Activated T-cell treated with anti-CD3 and anti-CD28 coated beads, Interleukin-2, amount 50 U/mL, for 4 hours (primary cell): ENCODE data around the gene IFITM10. TPM values are rescaled to one million over a fixed set of nuclear protein-coding genes. Genes with fewer than 3 reads are reported as not detected.
A peak's percentile ranks its signal among the peaks of the same experiment; 100 is the strongest.
"Not testable (repeated sequence)": the region's sequence is repeated elsewhere in the genome, so short reads cannot be mapped to it uniquely, and the experiment has no call there.

Experiments
- ATAC-seq, 2 donors: fragments of 200-7000 bp; cut with Tn5 transposase; one replicate each; pipeline ENCODE4 v1.10.0; 2021
- DNase-seq: peaks from one replicate; pipeline ENCODE4 v3.0.0-alpha.2; 2020
- H3K27me3 Mint-ChIP-seq: one replicate; pipeline ENCODE4 v1.8.0; 2021; ENCODE audit warnings: low read depth, mixed read lengths
- H3K36me3 Mint-ChIP-seq: one replicate; pipeline ENCODE4 v1.8.0; 2022; ENCODE audit warnings: mixed read lengths; ENCODE audit not compliant: insufficient read depth
- H3K4me1 Mint-ChIP-seq: one replicate; pipeline ENCODE4 v1.8.0; 2021; ENCODE audit warnings: low read depth, mixed read lengths
- H3K4me3 Mint-ChIP-seq: one replicate; pipeline ENCODE4 v1.8.0; 2021; ENCODE audit warnings: mild to moderate bottlenecking, moderate library complexity, mixed read lengths
- H3K9me3 Mint-ChIP-seq: one replicate; pipeline ENCODE4 v1.8.0; 2021; ENCODE audit warnings: mixed read lengths
- total RNA-seq, 3 donors: library from RNA; stranded (reverse); gene quantifications; one replicate each; pipeline ENCODE4 v1.2.1, GENCODE V29; 2021

The IFITM10 gene
- total RNA-seq, 3 donors from 2014 or later: 0.33 to 0.53 (median 0.33) TPM

DNA sequence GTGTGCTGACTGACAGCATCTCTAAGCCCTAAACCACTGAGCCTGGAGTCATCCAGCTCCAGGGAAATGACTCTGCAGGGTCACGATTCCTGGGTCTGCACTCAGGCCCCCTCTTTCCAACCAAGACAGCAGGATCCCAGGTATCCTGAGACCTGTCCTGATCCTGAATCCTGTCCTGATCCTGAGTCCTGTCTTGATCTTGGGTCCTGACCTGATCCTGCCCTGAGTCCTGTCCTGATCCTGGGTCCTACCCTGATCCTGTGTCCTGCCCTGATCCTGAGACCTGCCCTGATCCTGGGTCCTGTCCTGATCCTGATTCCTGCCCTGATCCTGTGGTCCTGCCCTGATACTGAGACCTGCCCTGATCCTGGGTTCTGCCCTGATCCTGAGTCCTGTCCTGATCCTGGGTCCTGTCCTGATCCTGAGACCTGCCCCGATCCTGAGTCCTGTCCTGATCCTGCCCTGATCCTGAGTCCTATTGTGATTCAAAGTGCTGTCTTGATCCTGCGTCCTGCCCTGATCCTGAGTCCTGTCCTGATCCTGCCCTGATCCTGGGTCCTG lies 54.8 kb downstream of the IFITM10 start:
- DNase-seq (no peak), ATAC-seq (no peak)
- Mint-ChIP-seq H3K4me3 (no peak overlapping the region), H3K9me3 (no peaks in the 10 kb centered on the region), H3K4me1 (peaks cover 8% of the 10 kb centered on the region), H3K36me3 (no peaks in the 10 kb centered on the region), H3K27me3 (peaks cover 23% of the 10 kb centered on the region)

DNA sequence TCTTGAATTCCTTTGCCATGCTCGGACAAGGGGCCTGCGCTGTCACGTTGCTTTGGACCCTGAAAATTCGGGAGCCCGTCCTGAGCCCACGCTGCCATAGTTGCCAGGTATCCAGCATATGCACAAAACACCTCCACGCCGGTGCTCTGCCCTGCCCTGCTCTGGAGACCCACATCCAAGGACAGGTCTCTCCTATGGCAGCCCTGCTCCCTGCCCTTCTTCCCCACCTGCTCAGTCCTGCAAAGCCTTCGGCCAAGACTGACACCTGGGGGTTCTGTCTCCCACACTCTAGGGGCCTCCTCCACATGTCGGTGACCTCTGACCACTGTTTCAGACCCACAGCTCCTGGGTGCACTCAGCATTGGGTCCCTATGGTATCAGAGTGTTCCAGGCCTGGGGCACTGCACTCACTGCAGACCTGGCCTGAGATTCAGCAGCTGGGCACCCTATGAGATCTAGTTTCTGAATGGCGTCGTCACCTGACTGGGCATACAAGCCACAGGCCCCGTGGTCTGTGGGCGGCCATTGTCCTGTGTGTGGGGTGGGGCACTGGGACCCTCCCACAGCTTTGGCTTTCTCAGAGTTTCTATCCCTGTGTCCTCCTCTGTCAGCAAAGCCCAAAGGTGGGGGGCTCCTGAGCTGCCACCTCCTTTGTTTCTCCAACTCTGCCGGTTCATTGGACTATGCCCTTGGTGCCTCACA lies 55.4 kb downstream of the IFITM10 start:
- Mint-ChIP-seq H3K4me3 (no peak overlapping the region), H3K36me3 (no peaks in the 10 kb centered on the region), H3K27me3 (peaks cover 28% of the 10 kb centered on the region), H3K9me3 (no peaks in the 10 kb centered on the region), H3K4me1 (peaks cover 5% of the 10 kb centered on the region)
- ATAC-seq: no peak
- no peak for DNase-seq

DNA sequence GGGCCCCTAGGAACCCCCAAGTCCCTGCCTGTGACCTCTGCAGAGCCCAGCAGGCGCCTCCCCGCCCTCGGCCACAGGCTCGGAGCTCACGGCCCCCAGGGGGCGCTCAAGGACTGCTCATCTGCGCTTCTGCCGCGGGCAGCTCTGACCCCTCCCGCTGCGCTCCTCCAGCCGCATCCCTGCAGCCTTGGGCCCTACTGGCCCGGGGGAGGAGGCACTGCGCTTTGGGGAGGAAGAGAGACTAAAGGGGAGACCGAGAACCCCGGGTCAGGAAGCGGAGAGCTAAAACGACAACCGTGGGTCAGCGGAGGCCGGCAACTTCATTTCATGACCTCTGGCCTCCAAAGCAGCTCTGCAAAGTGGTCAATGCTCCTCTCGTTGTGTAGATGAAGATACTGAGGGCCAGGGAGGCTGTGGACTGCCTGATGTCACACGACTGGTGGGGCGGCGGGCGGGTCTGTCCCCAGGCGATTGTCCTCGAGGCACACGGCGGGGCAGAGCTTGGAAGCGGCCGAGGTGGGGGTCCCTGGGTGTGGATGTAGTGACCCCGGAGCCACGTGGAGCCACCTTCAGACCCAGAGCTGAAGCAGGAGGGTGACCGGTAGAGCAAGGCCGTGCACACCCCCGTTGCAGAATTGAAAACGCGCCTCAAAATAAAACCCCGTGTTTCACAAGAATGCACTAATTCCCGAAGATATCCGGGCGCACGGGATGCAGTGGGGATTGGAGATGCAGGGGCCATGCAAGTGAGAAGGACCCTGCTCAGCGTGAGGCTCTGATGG lies 56.1 kb downstream of the IFITM10 start:
- H3K27me3 Mint-ChIP-seq: peaks cover 36% of the 10 kb centered on the region
- ATAC-seq (peak; percentile 93), DNase-seq (peak; percentile 82)
- H3K4me3 Mint-ChIP-seq: no peak overlapping the region
- H3K36me3 Mint-ChIP-seq: no peaks in the 10 kb centered on the region
- no peaks in the 10 kb centered on the region for H3K9me3 Mint-ChIP-seq
- peaks cover 5% of the 10 kb centered on the region for H3K4me1 Mint-ChIP-seq

DNA sequence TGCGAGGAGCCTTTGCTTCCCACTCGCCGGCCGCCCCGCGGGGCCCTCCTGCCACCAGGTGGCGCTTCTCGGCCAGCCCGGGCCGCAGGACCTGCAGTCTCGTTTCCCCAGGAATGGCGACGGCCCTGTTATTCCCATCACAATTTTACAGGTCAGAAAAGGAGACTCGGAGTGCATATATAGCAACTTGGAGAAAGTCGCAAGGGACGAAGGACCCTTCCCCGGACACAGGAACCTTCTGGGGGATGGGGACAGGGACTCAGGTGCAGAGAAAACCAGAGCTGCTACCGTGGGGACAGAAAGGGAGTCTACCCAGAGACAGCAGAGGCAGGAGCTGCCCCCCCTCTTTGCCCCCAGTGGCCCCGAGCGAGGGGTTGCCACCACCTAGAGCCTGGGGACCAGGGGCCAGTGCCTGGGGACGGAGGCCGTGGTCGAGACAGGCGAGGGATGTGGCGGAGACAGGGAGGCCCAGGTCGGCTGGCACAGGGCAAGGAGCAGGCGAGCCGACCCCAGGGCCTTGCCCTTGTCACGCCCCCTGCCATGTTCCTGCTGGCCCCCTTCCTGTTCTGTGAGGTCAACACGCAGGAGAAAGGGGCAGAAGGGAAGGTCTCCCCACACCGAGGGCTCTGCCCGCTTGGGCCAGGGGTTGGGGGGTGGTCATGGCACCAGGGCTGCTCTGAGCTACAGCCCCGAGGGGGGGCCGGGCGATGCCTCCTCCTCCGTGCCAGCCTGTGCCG lies 56.9 kb downstream of the IFITM10 start:
- ATAC-seq (peak; percentile 42 to 64), DNase-seq (peak; percentile 71)
- Mint-ChIP-seq H3K4me1 (peaks cover 6% of the 10 kb centered on the region), H3K9me3 (no peaks in the 10 kb centered on the region), H3K27me3 (peaks cover 42% of the 10 kb centered on the region), H3K36me3 (no peaks in the 10 kb centered on the region), H3K4me3 (peak overlapping the region; percentile 69)

DNA sequence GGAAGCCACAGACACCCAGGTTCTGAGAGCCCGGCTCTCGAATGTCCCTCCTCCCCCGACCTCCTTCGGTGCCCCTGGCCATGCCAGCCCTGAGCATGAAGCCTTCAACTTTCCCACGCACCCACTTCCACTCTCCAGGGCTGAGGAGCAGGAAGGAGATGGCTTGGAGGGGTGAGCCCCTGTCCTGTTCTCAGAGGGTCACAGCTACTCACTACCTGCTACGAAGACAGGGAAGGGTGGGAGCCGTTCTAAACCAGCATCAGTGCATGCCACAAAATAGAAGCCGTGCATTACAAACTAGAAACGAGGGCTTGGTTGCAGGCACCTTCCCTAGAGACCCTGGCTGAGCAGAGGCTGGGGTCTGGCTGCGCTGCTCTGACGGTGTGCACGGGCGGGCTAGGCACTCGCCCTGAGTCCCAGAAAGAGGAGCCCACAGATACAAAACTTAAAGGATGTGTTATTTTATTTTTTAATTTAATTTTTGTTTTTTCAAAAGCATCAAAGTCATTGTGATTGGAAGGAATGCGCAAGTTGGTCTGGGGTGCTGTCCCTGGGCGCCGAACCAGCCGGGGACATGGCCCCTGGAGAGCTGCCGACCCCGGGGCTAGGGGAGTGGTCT lies 57.6 kb downstream of the IFITM10 start:
- ATAC-seq: no peak
- DNase-seq: no peak
- Mint-ChIP-seq H3K4me3 (peak overlapping the region; percentile 69), H3K4me1 (peaks cover 7% of the 10 kb centered on the region), H3K27me3 (peaks cover 45% of the 10 kb centered on the region), H3K36me3 (no peaks in the 10 kb centered on the region), H3K9me3 (no peaks in the 10 kb centered on the region)

DNA sequence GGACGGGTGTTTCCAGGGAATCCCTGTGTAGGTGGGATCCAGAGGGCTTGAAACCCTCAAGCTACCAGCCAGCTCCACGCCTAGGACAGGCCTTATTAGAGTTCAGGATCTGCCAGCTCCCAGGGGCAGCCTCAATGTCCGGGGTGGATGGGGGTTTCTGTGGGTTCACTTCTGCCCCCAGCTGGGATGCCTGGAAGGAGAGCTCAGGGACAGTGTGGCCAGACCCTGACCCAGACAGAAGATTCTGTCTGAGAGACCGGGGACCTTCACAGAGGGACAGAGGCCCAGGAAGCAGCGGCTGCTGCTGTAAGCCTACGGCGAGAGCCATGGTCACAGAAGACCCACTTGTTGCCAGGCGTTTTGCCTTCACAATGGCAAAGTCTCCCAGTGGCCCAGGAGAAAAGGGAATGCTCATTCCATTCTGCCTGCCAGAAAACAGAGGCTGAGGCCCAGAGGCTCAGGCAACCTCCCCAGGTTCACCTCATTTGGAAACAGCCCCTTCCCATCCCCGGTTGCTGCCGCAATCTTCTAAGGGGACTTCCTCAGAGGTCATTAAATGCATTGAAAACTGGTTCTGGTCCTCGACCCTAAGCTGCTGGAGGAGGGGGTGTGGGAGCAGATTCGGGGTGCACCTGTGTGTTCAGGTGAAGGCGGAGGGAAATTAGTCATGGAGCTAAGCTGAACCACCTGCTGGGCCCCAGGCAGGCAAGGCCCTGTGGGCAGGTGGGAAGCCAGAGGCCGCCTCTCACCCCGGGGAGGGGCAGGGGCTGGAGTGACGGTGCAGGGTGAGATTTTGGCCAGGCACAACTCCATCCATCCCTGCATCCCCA lies 58.3 kb downstream of the IFITM10 start:
- Mint-ChIP-seq H3K4me3 (no peak overlapping the region), H3K4me1 (peaks cover 7% of the 10 kb centered on the region), H3K9me3 (no peaks in the 10 kb centered on the region), H3K36me3 (no peaks in the 10 kb centered on the region), H3K27me3 (peaks cover 45% of the 10 kb centered on the region)
- DNase-seq (no peak), ATAC-seq (no peak)

DNA sequence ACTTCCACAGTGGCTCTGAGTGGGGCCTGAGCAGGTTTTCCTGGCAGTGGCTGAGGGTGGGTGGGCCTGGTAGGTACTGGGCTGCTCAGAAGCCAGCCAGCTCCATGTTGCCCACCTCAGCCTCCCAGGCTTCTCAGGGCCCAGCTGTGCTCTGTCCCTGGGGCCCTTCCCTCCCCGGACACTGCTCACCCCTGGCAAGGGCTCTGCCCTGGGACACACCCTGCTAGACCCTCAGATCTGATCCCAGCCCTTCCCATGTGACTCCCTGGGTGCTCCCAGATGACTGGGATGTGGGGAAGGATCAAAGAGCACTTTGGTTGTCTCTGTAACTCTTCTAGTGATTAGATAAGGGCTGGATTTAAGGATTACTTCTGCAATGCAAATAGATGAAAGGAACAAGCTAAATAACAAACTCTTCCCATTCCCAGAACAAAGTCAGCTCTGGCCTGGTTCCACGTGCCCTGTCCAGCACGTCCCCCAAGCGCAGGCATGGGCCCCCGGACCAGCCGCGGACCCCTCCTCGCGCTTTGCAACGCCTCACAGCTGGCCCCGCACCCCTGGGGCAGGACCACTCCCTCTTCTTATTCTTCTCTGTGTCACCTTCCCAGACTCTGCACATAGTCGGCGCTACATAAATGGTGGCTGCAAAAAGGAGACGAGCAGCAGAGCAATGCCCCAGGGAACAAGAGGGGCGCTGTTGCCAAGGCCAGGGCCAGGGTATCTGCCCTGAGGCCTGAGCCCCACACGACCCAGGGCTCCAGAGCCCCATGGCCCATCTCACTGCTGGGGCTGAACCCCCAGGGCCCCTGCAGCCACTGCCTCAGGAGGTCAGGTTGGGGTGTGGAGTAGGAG lies 59.1 kb downstream of the IFITM10 start:
- Mint-ChIP-seq H3K4me3 (no peak overlapping the region), H3K27me3 (peaks cover 45% of the 10 kb centered on the region), H3K9me3 (no peaks in the 10 kb centered on the region), H3K4me1 (peaks cover 7% of the 10 kb centered on the region), H3K36me3 (no peaks in the 10 kb centered on the region)
- ATAC-seq (no peak), DNase-seq (no peak)

DNA sequence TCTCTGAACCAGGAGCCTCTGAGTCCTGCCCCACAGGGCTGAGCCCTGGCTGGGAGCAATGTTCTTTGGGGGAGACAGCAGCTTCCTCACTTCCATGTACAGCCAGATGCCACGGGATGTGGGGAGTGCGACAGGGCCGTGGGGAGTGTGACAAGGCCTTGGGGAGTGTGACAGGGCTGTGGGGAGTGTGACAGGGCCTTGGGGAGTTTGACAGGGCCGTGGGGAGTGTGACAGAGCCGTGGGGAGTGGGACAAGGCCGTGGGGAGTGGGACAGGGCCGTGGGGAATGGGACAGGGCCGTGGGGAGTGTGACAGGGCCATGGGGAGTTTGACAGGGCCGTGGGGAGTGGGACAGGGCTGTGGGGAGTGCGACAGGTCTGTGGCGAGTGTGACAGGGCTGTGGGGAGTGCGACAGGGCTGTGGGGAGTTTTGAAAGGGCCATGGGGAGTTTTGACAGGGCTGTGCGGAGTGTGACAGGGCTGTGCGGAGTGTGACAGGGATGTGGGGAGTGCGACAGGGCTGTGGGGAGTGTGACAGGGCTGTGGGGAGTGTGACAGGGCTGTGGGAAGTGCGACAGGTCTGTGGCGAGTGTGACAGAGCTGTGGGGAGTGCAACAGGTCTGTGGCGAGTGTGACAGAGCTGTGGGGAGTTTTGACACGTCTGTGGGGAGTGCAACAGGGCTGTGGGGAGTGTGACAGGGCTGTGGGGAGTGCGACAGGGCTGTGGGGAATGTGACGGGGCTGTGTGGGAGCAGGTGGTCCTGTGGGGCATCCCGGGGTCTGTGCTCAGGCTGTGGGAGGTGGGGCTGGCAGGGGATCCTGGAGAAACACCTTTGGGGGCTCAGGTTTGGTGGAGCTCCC lies 60.0 kb downstream of the IFITM10 start:
- no peak overlapping the region for H3K4me3 Mint-ChIP-seq
- no peaks in the 10 kb centered on the region for H3K36me3 Mint-ChIP-seq
- H3K9me3 Mint-ChIP-seq: no peaks in the 10 kb centered on the region
- DNase-seq (no peak), ATAC-seq (no peak)
- peaks cover 45% of the 10 kb centered on the region for H3K27me3 Mint-ChIP-seq
- peaks cover 7% of the 10 kb centered on the region for H3K4me1 Mint-ChIP-seq

DNA sequence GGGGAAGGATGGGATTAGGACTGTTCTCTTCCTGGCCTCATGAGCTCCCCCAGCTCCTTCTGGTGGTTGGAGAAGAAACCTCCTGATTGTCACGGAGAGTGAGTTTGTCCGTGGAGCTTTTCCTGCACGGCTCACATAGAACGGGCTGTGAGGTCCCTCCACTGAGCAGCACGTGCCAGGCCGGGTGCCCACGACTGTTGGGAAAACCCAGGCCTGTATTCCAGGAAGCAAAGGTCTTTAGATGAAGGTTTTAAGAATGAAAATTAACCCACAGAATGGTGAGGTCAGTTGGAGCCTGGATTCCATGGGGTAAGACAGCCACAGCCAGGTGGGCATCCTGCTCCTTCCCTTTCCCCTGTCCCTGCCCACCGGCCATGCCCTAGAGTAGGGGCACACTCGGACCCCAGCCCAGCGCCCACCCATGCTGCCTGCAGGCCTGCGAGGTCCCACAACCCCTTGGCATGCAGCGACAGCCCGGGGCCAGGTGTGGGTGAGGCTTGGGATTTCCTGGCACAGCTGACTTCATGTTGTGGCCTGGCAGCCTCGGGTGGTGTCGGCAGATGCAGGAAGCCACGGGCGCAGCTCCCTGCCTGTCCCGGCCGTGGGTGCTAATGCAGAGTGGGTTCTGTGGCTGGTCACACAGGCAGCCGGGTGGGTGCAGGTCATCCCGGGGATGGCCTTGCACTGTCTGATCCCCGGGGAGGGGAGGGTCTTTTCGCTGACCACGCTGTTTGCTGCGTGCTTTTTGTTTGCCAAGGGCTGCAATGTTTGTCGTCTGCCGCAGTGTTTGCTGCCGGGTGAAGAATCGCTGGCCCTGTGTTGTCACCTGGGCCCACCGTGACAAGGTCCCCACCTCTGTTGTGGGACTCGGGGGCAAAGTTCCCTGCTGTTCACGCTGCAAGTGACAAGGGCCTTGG lies 60.9 kb downstream of the IFITM10 start:
- ATAC-seq, H3K4me1 Mint-ChIP-seq, H3K36me3 Mint-ChIP-seq, H3K9me3 Mint-ChIP-seq, DNase-seq, H3K4me3 Mint-ChIP-seq: not testable (repeated sequence)
- peaks cover 45% of the 10 kb centered on the region for H3K27me3 Mint-ChIP-seq

DNA sequence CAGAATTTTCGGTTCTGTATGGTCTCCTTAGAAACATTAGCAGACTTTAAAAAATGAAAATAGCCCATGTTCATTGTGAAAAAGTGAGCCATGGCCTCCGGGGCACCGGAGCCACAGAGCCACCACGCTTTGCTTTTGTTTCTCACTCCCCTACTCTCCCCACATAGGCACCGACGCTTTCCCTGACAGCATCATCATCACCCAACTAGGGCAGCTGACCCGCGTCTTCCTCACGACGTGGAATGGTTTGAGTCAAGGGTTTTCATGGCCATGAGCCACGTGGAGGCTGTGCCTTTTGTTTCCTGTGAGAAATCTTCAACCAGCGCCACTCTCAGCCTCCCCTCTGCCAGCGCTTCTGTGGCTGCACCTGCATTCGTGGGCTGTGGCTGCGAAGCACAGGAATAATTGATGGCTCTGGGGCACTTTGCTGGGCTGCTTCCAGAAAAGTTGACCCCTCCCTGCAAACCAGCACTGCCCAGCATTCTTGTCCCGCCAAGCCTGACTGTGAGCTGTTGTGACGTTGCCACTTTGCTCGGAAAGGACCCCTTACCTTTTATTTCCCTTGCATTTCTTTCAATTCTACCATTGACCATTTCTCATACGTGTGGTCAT lies 62.0 kb downstream of the IFITM10 start:
- H3K4me1 Mint-ChIP-seq, ATAC-seq, H3K36me3 Mint-ChIP-seq, H3K4me3 Mint-ChIP-seq, H3K9me3 Mint-ChIP-seq, DNase-seq: not testable (repeated sequence)
- peaks cover 43% of the 10 kb centered on the region for H3K27me3 Mint-ChIP-seq

DNA sequence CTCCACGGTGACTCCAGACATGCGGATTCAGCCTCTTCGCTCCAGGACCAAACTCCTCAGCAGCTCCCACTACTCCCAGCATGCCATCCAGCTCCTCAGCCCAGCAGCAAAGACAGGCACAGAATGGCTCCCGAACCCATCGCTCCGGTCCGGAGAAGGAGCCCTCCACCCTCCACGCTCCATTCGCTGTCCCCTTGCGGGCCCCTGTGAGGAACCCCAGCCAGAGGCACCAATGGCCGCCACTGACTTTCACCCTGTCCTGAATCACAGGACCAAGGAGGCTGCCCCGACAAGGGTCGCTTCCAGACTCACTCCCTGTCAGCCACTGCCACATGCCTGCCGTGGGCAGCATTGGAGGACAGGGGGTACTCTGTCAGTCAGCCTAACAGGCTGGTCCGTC lies 64.2 kb downstream of the IFITM10 start:
- H3K4me1 Mint-ChIP-seq, H3K9me3 Mint-ChIP-seq, ATAC-seq, DNase-seq, H3K36me3 Mint-ChIP-seq, H3K4me3 Mint-ChIP-seq: not testable (repeated sequence)
- H3K27me3 Mint-ChIP-seq: peaks cover 32% of the 10 kb centered on the region
